Measurements from ENCODE around the gene ADAMTSL4. TPM values are rescaled to one million over a fixed set of nuclear protein-coding genes. Genes with fewer than 3 reads are reported as not detected.
"Not testable (repeated sequence)": the region's sequence is repeated elsewhere in the genome, so short reads cannot be mapped to it uniquely, and the experiment has no call there.

Gene ADAMTSL4
- total RNA-seq, 1 donor from 2014 or later, result 0.44 TPM

- Mint-ChIP-seq H3K27me3 (ENCODE audit: low read depth) (peaks cover 11% of the 10 kb centered on the region), H3K4me1 (peaks cover 53% of the 10 kb centered on the region), H3K36me3 (ENCODE audit: low read depth) (peaks cover 40% of the 10 kb centered on the region), H3K9me3 (no peaks in the 10 kb centered on the region), H3K27ac (ENCODE audit: unreplicated experiment) (peak overlapping the region; percentile 99), H3K4me3 (peak overlapping the region; percentile 98)
- no peak for TF ChIP-seq CTCF (conservative IDR thresholded peaks at IDR 0.05)
- DNase-seq (ENCODE audit: low read depth, low spot score), result no peak
These were observed 29.3 kb downstream of the ADAMTSL4 start for GRCh38 chr1:150578272-150579109.

GRCh38 chr1:150579110-150579944, 30.1 kb downstream of the ADAMTSL4 start, which contains the start of gene MCL1:
MCL1 (minus strand) TSS chr1:150579610; CDS start chr1:150579530, 80 bp downstream.
- peak; percentile 81 for DNase-seq (ENCODE audit: low read depth, low spot score)
- Mint-ChIP-seq H3K4me3 (peak within 1 kb of the TSS; percentile 98), H3K36me3 (ENCODE audit: low read depth) (peaks cover 39% of the 10 kb centered on the region), H3K27me3 (ENCODE audit: low read depth) (peaks cover 11% of the 10 kb centered on the region), H3K4me1 (peaks cover 52% of the 10 kb centered on the region), H3K9me3 (no peaks in the 10 kb centered on the region), H3K27ac (ENCODE audit: unreplicated experiment) (peak within 1 kb of the TSS; percentile 100)
- no peak for TF ChIP-seq CTCF (conservative IDR thresholded peaks at IDR 0.05)

- H3K36me3 Mint-ChIP-seq (ENCODE audit: low read depth), result peaks cover 31% of the 10 kb centered on the region
- TF ChIP-seq CTCF (conservative IDR thresholded peaks at IDR 0.05), result no peak
- H3K27me3 Mint-ChIP-seq (ENCODE audit: low read depth), result peaks cover 11% of the 10 kb centered on the region
- no peak for DNase-seq (ENCODE audit: low read depth, low spot score)
- H3K9me3 Mint-ChIP-seq, result no peaks in the 10 kb centered on the region
- peaks cover 45% of the 10 kb centered on the region for H3K4me1 Mint-ChIP-seq
- H3K27ac Mint-ChIP-seq (ENCODE audit: unreplicated experiment), result peak overlapping the region; percentile 100
- H3K4me3 Mint-ChIP-seq, result peak overlapping the region; percentile 98
These were observed 30.9 kb downstream of the ADAMTSL4 start for GRCh38 chr1:150579945-150580642.

GRCh38 chr1:150580966-150581365, 31.8 kb downstream of the ADAMTSL4 start:
- peak overlapping the region; percentile 98 for H3K4me3 Mint-ChIP-seq
- peaks cover 25% of the 10 kb centered on the region for H3K36me3 Mint-ChIP-seq (ENCODE audit: low read depth)
- peak overlapping the region; percentile 100 for H3K27ac Mint-ChIP-seq (ENCODE audit: unreplicated experiment)
- DNase-seq (ENCODE audit: low read depth, low spot score); H3K27me3 Mint-ChIP-seq (ENCODE audit: low read depth); H3K9me3 Mint-ChIP-seq: not testable (repeated sequence)
- peaks cover 36% of the 10 kb centered on the region for H3K4me1 Mint-ChIP-seq

GRCh38 chr1:150581437-150581836, 32.2 kb downstream of the ADAMTSL4 start:
- not testable (repeated sequence) for H3K27me3 Mint-ChIP-seq (ENCODE audit: low read depth); DNase-seq (ENCODE audit: low read depth, low spot score); H3K27ac Mint-ChIP-seq (ENCODE audit: unreplicated experiment); H3K4me3 Mint-ChIP-seq; H3K9me3 Mint-ChIP-seq
- Mint-ChIP-seq H3K36me3 (ENCODE audit: low read depth) (peaks cover 22% of the 10 kb centered on the region), H3K4me1 (peaks cover 31% of the 10 kb centered on the region)

GRCh38 chr1:150581962-150582361, 32.8 kb downstream of the ADAMTSL4 start:
- peaks cover 19% of the 10 kb centered on the region for H3K36me3 Mint-ChIP-seq (ENCODE audit: low read depth)
- H3K4me1 Mint-ChIP-seq, result peaks cover 26% of the 10 kb centered on the region
- H3K9me3 Mint-ChIP-seq; DNase-seq (ENCODE audit: low read depth, low spot score); H3K27ac Mint-ChIP-seq (ENCODE audit: unreplicated experiment); H3K4me3 Mint-ChIP-seq; H3K27me3 Mint-ChIP-seq (ENCODE audit: low read depth): not testable (repeated sequence)
